GM20000 (cell line): ENCODE data around the gene CHODL.

Source experiments
- DNase-seq: peaks from one replicate; pipeline ENCODE4 v3.0.0; 2012; ENCODE audit warnings: low spot score
- TF ChIP-seq, protein P1 (sequence below): IDR thresholded peaks from 2 replicates; pipeline ENCODE4 v1.5.1; 2012; ENCODE audit warnings: mild to moderate bottlenecking, control low read depth; ENCODE audit errors: extremely low read depth, missing control alignments

CHODL gene

DNA sequence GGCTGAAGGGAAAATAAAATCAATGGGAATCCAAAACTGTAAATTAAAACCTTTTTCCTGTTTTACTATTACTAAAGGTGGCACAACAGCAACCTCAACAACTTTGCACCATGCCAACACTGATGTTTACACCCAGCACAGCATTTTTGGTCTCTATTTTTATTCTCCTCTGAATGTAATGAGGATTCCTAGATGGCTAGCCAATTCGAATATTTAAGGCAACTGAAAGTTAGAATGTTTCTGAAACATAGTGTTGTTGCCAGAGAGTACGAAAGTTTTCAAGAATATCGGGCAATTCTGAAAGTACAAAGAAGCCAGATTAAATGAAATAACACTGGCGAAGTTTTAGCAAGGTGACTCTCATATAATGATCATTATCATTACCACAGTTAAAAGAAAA lies 40.7 kb downstream of the CHODL start:
- TF ChIP-seq, protein P1, sequence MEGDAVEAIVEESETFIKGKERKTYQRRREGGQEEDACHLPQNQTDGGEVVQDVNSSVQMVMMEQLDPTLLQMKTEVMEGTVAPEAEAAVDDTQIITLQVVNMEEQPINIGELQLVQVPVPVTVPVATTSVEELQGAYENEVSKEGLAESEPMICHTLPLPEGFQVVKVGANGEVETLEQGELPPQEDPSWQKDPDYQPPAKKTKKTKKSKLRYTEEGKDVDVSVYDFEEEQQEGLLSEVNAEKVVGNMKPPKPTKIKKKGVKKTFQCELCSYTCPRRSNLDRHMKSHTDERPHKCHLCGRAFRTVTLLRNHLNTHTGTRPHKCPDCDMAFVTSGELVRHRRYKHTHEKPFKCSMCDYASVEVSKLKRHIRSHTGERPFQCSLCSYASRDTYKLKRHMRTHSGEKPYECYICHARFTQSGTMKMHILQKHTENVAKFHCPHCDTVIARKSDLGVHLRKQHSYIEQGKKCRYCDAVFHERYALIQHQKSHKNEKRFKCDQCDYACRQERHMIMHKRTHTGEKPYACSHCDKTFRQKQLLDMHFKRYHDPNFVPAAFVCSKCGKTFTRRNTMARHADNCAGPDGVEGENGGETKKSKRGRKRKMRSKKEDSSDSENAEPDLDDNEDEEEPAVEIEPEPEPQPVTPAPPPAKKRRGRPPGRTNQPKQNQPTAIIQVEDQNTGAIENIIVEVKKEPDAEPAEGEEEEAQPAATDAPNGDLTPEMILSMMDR: no peak
- DNase-seq: no peak

DNA sequence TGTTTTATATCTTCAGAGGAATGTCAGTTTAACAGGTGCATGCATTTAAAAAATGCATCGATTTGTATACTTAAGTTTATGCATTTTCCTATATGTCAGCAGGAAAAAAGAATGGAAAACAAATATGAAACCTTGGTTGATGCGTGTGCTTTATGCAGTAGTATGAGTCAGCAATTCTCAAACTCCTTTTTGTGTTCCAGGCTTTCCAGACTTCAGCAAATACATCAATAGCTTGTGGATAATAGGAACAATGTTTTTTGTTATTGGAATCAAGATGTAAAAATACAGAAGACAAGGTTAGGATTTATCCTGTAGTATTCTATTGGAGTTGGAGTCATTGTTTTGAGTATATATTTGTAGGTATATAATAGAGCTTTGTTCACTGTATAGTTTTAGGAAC lies 45.2 kb downstream of the CHODL start:
- TF ChIP-seq, protein P1: no peak
- DNase-seq: no peak

DNA sequence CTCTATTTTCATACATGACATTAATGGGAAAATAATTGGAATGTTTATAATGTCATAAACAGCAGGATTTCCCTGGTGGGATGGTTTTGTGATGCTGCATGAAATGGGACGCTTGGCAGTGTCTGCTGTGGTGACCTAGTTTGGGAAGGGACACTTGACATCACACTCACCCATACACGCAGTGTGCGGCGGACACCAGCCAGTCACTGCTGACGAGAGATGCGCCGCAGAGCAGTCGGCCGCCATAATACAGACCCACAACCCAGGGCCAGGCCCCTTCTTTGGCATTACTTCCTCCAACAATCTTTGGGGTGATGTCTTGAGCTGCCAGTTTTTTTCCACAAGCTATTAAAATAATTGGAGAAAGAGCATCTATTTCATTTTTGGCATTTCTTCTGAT lies 49.5 kb downstream of the CHODL start:
- no peak for DNase-seq
- TF ChIP-seq, protein P1: no peak

DNA sequence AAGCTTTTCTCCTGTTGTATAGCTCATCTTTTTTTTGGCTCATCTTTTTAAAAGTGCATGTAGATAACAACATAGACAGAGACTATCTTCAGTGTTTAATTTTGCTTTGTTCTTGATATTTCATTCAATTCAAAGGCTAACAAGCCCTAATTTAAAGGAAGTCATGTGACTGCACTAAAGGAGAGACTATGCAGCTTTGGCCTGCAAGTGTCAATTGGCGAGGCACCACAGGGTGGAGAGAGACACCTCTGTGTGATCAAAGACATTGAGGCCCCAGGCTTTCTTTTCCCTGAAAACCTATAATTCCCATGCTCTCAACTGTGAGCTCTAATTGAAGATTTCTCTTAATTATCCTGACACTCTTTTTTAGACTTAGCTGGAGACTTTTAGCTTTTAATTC lies 53.6 kb downstream of the CHODL start:
- TF ChIP-seq, protein P1: no peak
- no peak for DNase-seq
